H1 (cell line): ENCODE results near the gene KRTAP5-1. TPM values are rescaled to one million over a fixed set of nuclear protein-coding genes. Genes with fewer than 3 reads are reported as not detected.

Source experiments
- CTCF ChIA-PET: fragments of 300-600 bp; sonication (Branson Sonifier 250); formaldehyde crosslinking; loops from one replicate; lab custom pipeline; 2021; ENCODE audit not compliant: partially characterized antibody; lab: Charles Lee
- POLR2A ChIA-PET: fragments of 300-600 bp; sonication (Branson Sonifier 250); formaldehyde crosslinking; loops from one replicate; lab custom pipeline; 2021; ENCODE audit warnings: inconsistent platforms; ENCODE audit not compliant: partially characterized antibody; lab: Charles Lee
- DNase-seq, 2 experiments: peaks; one replicate each; pipeline versions ENCODE4 v3.0.0 to v3.0.0-alpha.2; 2010 to 2022; ENCODE audit warnings: low spot score in 2 of 2, low read depth in 1 of 2, mixed read lengths in 1 of 2
- FAIRE-seq: peaks from 2 replicates; lab custom pipeline; 2011; peaks lifted over from hg19 to GRCh38; lab: Jason Lieb, UNC
- H2AFZ ChIP-seq: 2 replicates; pipeline ENCODE4 v1.8.1; 2012; ENCODE audit warnings: low read length, inconsistent platforms
- H2AK5ac ChIP-seq: 2 replicates; pipeline ENCODE4 v1.6.1; 2013; ENCODE audit warnings: low read depth, low read length
- H2BK120ac ChIP-seq: replicated peaks from 2 replicates; pipeline ENCODE3; 2013; ENCODE audit warnings: low read depth, low read length, inconsistent platforms
- H2BK12ac ChIP-seq: 2 replicates; pipeline ENCODE4 v1.6.1; 2013; ENCODE audit warnings: low read depth, low read length
- H2BK15ac ChIP-seq: 2 replicates; pipeline ENCODE4 v1.6.1; 2013; ENCODE audit warnings: low read length
- H2BK20ac ChIP-seq: 2 replicates; pipeline ENCODE4 v1.6.1; 2013; ENCODE audit warnings: low read length
- H2BK5ac ChIP-seq: 2 replicates; pipeline ENCODE4 v1.6.1; 2013; ENCODE audit warnings: low read depth, low read length
- H3K14ac ChIP-seq: 2 replicates; pipeline ENCODE4 v1.6.1; 2013; ENCODE audit warnings: inconsistent platforms; ENCODE audit not compliant: insufficient read length
- H3K18ac ChIP-seq: 2 replicates; pipeline ENCODE4 v1.6.1; 2013; ENCODE audit warnings: low read length; ENCODE audit errors: extremely low read depth
- H3K23ac ChIP-seq: 2 replicates; pipeline ENCODE4 v1.6.1; 2013; ENCODE audit warnings: inconsistent platforms; ENCODE audit not compliant: insufficient read length
- H3K23me2 ChIP-seq: 2 replicates; pipeline ENCODE4 v1.6.1; 2013; ENCODE audit warnings: low read depth, low read length
- H3K27ac ChIP-seq: 2 replicates; pipeline ENCODE4 v1.6.1; 2011; ENCODE audit warnings: low read depth, low read length, inconsistent platforms
- H3K27me3 ChIP-seq, 4 experiments: replicated peaks in 1 of 4; 1 replicate in 1 of 4; 2 replicates in 3 of 4; pipeline versions ENCODE4 v1.6.1 to v1.8.1; 2011 to 2013; ENCODE audit warnings: low read length in 3 of 4, mild to moderate bottlenecking in 3 of 4, inconsistent platforms in 2 of 4, mixed read lengths in 2 of 4, moderate library complexity in 1 of 4; ENCODE audit not compliant: control insufficient read depth in 3 of 4, insufficient read depth in 3 of 4; ENCODE audit errors: extremely low read depth in 1 of 4
- H3K36me3 ChIP-seq, 4 experiments: 2 replicates each; pipeline versions ENCODE4 v1.6.1 to v1.8.1; 2011 to 2013; ENCODE audit warnings: mild to moderate bottlenecking in 4 of 4, low read length in 3 of 4, moderate library complexity in 2 of 4, control low read depth in 1 of 4, inconsistent platforms in 1 of 4; ENCODE audit not compliant: insufficient read depth in 4 of 4, control insufficient read depth in 2 of 4
- H3K4ac ChIP-seq: replicated peaks from 2 replicates; pipeline ENCODE3; 2013; ENCODE audit warnings: low read length, low read depth, mixed read lengths, inconsistent platforms; ENCODE audit not compliant: insufficient read length
- H3K4me1 ChIP-seq, 4 experiments: replicated peaks in 1 of 4; 1 replicate in 1 of 4; 2 replicates in 3 of 4; pipeline versions ENCODE4 v1.6.1 to v1.8.1; 2011 to 2013; ENCODE audit warnings: low read length in 3 of 4, inconsistent platforms in 2 of 4, mixed read lengths in 1 of 4; ENCODE audit not compliant: insufficient read depth in 4 of 4, control insufficient read depth in 3 of 4
- H3K4me2 ChIP-seq, 2 experiments: 2 replicates each; pipeline versions ENCODE4 v1.6.1 to v1.8.1; 2011 to 2013; ENCODE audit warnings: low read depth in 2 of 2, low read length in 2 of 2, control low read depth in 1 of 2, inconsistent platforms in 1 of 2, mild to moderate bottlenecking in 1 of 2; ENCODE audit not compliant: insufficient read depth in 1 of 2
- H3K4me3 ChIP-seq, 4 experiments: fragments of 200-600, 300-600 bp in 1 of 4; sonication (generic), shearing (Covaris generic), sonication (Bioruptor Twin) in 1 of 4; 2 replicates each; pipeline versions ENCODE4 v1.5.1 to v1.8.1; 2011 to 2016; ENCODE audit warnings: low read length in 4 of 4, low read depth in 3 of 4, control low read depth in 2 of 4, inconsistent platforms in 2 of 4, mild to moderate bottlenecking in 2 of 4, mixed read lengths in 1 of 4, moderate library complexity in 1 of 4; ENCODE audit not compliant: insufficient read depth in 2 of 4; ENCODE audit errors: extremely low read depth in 1 of 4
- H3K56ac ChIP-seq: replicated peaks from 2 replicates; pipeline ENCODE3; 2013; ENCODE audit warnings: low read depth, mild to moderate bottlenecking, mixed read lengths, low read length, inconsistent platforms; ENCODE audit not compliant: insufficient read length
- H3K79me1 ChIP-seq: 2 replicates; pipeline ENCODE4 v1.6.1; 2013; ENCODE audit warnings: low read depth, low read length, control low read depth
- H3K79me2 ChIP-seq, 2 experiments: 2 replicates each; pipeline versions ENCODE4 v1.6.1 to v1.8.1; 2012 to 2013; ENCODE audit warnings: low read length in 2 of 2, mild to moderate bottlenecking in 2 of 2, inconsistent platforms in 1 of 2; ENCODE audit not compliant: insufficient read depth in 2 of 2, control insufficient read depth in 1 of 2
- H3K9ac ChIP-seq, 4 experiments: replicated peaks in 1 of 4; 1 replicate in 1 of 4; 2 replicates in 3 of 4; pipeline versions ENCODE4 v1.6.1 to v1.8.1; 2011 to 2013; ENCODE audit warnings: low read depth in 3 of 4, low read length in 3 of 4, control low read depth in 2 of 4, mild to moderate bottlenecking in 2 of 4, moderate library complexity in 2 of 4, inconsistent platforms in 1 of 4; ENCODE audit errors: extremely low read depth in 1 of 4
- H3K9me3 ChIP-seq, 2 experiments: 2 replicates each; pipeline versions ENCODE4 v1.6.1 to v1.8.1; 2012 to 2013; ENCODE audit warnings: mild to moderate bottlenecking in 2 of 2, moderate library complexity in 2 of 2, control low read depth in 1 of 2, inconsistent platforms in 1 of 2, low read depth in 1 of 2, low read length in 1 of 2, mixed read lengths in 1 of 2; ENCODE audit not compliant: insufficient read depth in 2 of 2
- H4K20me1 ChIP-seq, 2 experiments: replicated peaks in 1 of 2; 2 replicates each; pipeline versions ENCODE3 to v1.8.1; 2011 to 2013; ENCODE audit warnings: inconsistent platforms in 2 of 2, low read length in 2 of 2, mild to moderate bottlenecking in 1 of 2; ENCODE audit not compliant: insufficient read depth in 2 of 2, control insufficient read depth in 1 of 2
- H4K5ac ChIP-seq: 2 replicates; pipeline ENCODE4 v1.6.1; 2013; ENCODE audit warnings: low read length, low read depth, mixed read lengths, inconsistent platforms; ENCODE audit not compliant: insufficient read length
- H4K8ac ChIP-seq: 2 replicates; pipeline ENCODE4 v1.8.0; 2013; ENCODE audit warnings: mild to moderate bottlenecking, moderate library complexity, low read length, inconsistent platforms; ENCODE audit not compliant: insufficient read depth; ENCODE audit errors: extremely low read depth
- H4K91ac ChIP-seq: replicated peaks from 2 replicates; pipeline ENCODE3; 2013; ENCODE audit warnings: low read length, mixed read lengths, inconsistent platforms; ENCODE audit not compliant: insufficient read length
- ASH2L ChIP-seq: fragments of 200-600, 300-600 bp; sonication (generic); IDR thresholded peaks from one replicate; pipeline ENCODE4 v1.7.1; 2017; ENCODE audit warnings: low read length
- CREB1 ChIP-seq: IDR thresholded peaks from 2 replicates; pipeline ENCODE4 v1.6.1; 2012; ENCODE audit warnings: inconsistent platforms
- CTBP2 ChIP-seq: IDR thresholded peaks from 2 replicates; pipeline ENCODE4 v1.7.0; 2011; ENCODE audit warnings: borderline replicate concordance, mild to moderate bottlenecking, moderate library complexity, mixed read lengths, low read length; ENCODE audit not compliant: insufficient read depth, insufficient read length
- JUND ChIP-seq: IDR thresholded peaks from 2 replicates; pipeline ENCODE4 v1.6.1; 2011; ENCODE audit warnings: mild to moderate bottlenecking, improper control_type of control experiment, low read length
- POLR2AphosphoS5 ChIP-seq: IDR thresholded peaks from 2 replicates; pipeline ENCODE4 v1.6.1; 2011; ENCODE audit warnings: low read depth, low read length
- RFX5 ChIP-seq: IDR thresholded peaks from 2 replicates; pipeline ENCODE4 v1.6.1; 2011; ENCODE audit warnings: low read depth, low read length, improper control_type of control experiment, borderline replicate concordance
- SIRT6 ChIP-seq: IDR thresholded peaks from one replicate; pipeline ENCODE4 v1.7.1; 2012; ENCODE audit warnings: low read length, inconsistent platforms
- SP1 ChIP-seq: IDR thresholded peaks from 2 replicates; pipeline ENCODE4 v1.6.1; 2011; ENCODE audit warnings: low read depth, low read length
- TAF1 ChIP-seq: IDR thresholded peaks from 2 replicates; pipeline ENCODE4 v1.6.1; 2011; ENCODE audit warnings: mild to moderate bottlenecking, low read depth, low read length
- WGBS, 2 experiments: shearing (Covaris generic) in 1 of 2; methylation state at CpG; one replicate each; pipeline versions ENCODE4 v1.1.6 to v1.1.7; 2013 to 2015; ENCODE audit warnings: low lambda C conversion rate in 2 of 2, mixed read lengths in 2 of 2, inconsistent platforms in 1 of 2, low coverage in 1 of 2, missing lambda C conversion rate in 1 of 2; ENCODE audit not compliant: insufficient replicate concordance in 2 of 2, insufficient coverage in 1 of 2, insufficient read length in 1 of 2; ENCODE audit errors: extremely low coverage in 1 of 2, missing lambda C conversion rate in 1 of 2; 5-methylcytosine and 5-hydroxymethylcytosine counted together
- polyA plus RNA-seq, 7 experiments: library from polyadenylated mRNA; depleted of rRNA in 3 of 7; stranded (reverse) in 5 of 7; unstranded in 2 of 7; fragments of >200 nt in 5 of 7; fragments of 200-250 nt in 2 of 7; gene quantifications; 1 replicate in 5 of 7; 2 replicates in 1 of 7; 4 replicates in 1 of 7; pipeline versions ENCODE4 v1.2.1 to v1.2.3, GENCODE V29; 2011 to 2013; ENCODE audit warnings: missing spikeins in 2 of 7, mixed read lengths in 2 of 7
- total RNA-seq: library from RNA; stranded (reverse); fragmentation: NEBNext Ultra II Directional; extraction: Animal tissue kit (Norgen Biotek cat#: 25700); gene quantifications from 2 replicates; pipeline ENCODE4 v1.2.1, GENCODE V29; 2021
- TF ChIP-seq, protein P1 (sequence below), 3 experiments: IDR thresholded peaks; 1 replicate in 2 of 3; 2 replicates in 1 of 3; pipeline versions ENCODE4 v1.5.1 to v1.6.1; 2011; ENCODE audit warnings: low read length in 3 of 3, mild to moderate bottlenecking in 3 of 3, inconsistent platforms in 2 of 3, low read depth in 1 of 3, moderate library complexity in 1 of 3; ENCODE audit not compliant: insufficient read depth in 1 of 3; ENCODE audit errors: control extremely low read depth in 1 of 3

KRTAP5-1 gene
- total and polyA plus RNA-seq, 2 of the 8 experiments (the other 6 are each of a cell fraction or from before 2014, with no cell fraction given), result not detected

DNA sequence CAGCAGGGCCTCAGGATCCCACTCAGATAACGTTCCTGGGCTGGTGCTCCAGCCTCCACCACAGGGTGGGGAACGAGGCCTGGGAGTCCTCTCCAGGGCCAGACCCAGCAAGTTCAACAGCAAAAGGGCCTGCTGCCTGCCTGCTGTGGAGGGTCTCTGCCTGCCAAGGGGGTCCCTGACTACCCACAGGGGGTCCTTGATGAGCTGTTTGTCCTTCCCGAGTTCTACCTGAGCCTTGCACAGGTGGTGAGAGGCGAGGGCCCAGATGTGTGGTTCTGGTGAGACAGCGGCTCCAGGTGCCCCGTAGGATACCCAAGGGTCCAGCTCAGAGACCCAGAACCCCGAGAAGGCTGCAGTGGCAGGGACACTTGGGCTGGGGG, 17.4 kb downstream of the KRTAP5-1 start:
- FAIRE-seq (no peak), DNase-seq (no peak)
- ChIA-PET CTCF (interaction anchor here (0.6 to 9.1 kb wide), 9 partner anchors 12 to 993 kb away, joined by 3 to 100 read pairs (median 4); no protein-coding TSS in a partner anchor), POLR2A (interaction anchor here (1.7 to 6.9 kb wide), 2 partner anchors 10 to 14 kb away, joined by 4 to 58 read pairs; no protein-coding TSS in a partner anchor)
- Histone ChIP-seq H3K56ac (no peak overlapping the region), H3K9ac (no peak overlapping the region; a peak in 2 of 7 replicates), H2AFZ (no peak overlapping the region), H4K91ac (peak overlapping the region; percentile 73), H4K8ac (no peak overlapping the region; the same call in 1 of the 2 replicates), H4K20me1 (peaks cover 4 to 22% of the 10 kb centered on the region in 2 experiments), H4K5ac (no peak overlapping the region), H3K18ac (peak overlapping the region; percentile 52; the same call in 1 of the 2 replicates), H3K9me3 (no peaks in the 10 kb centered on the region), H3K4ac (peak overlapping the region; percentile 83), H2BK15ac (no peak overlapping the region), H2BK120ac (peak overlapping the region; percentile 29), H3K79me2 (no peaks in the 10 kb centered on the region), H3K4me2 (peak overlapping the region; percentile 12 to 60; a peak in 3 of 4 replicates), H3K27ac (no peak overlapping the region), H2BK20ac (no peak overlapping the region), H3K14ac (no peak overlapping the region), H2BK5ac (peak overlapping the region; percentile 66; the same call in 1 of the 2 replicates), H2BK12ac (peak overlapping the region; percentile 80; the same call in 1 of the 2 replicates), H3K23ac (no peak overlapping the region), H3K36me3 (no peaks in the 10 kb centered on the region), H3K27me3 (peaks cover 4 to 27% (median 23%) of the 10 kb centered on the region in 4 experiments), H3K79me1 (no peaks in the 10 kb centered on the region), H3K4me1 (peaks cover 0 to 51% (median 38%) of the 10 kb centered on the region in 4 experiments; a peak in 6 of 7 replicates), H3K4me3 (no peak overlapping the region), H3K23me2 (no peaks in the 10 kb centered on the region; the same call in 1 of the 2 replicates), H2AK5ac (0 out of 2 replicates have a peak overlapping the region, but pooled peaks have one; percentile 15)
- TF ChIP-seq SP1 (no peak), ASH2L (no peak), JUND (no peak), SIRT6 (no peak), RFX5 (no peak), POLR2AphosphoS5 (no peak), TAF1 (no peak), CREB1 (no peak), CTBP2 (no peak)
- TF ChIP-seq, protein P1, sequence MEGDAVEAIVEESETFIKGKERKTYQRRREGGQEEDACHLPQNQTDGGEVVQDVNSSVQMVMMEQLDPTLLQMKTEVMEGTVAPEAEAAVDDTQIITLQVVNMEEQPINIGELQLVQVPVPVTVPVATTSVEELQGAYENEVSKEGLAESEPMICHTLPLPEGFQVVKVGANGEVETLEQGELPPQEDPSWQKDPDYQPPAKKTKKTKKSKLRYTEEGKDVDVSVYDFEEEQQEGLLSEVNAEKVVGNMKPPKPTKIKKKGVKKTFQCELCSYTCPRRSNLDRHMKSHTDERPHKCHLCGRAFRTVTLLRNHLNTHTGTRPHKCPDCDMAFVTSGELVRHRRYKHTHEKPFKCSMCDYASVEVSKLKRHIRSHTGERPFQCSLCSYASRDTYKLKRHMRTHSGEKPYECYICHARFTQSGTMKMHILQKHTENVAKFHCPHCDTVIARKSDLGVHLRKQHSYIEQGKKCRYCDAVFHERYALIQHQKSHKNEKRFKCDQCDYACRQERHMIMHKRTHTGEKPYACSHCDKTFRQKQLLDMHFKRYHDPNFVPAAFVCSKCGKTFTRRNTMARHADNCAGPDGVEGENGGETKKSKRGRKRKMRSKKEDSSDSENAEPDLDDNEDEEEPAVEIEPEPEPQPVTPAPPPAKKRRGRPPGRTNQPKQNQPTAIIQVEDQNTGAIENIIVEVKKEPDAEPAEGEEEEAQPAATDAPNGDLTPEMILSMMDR (IDR thresholded peaks at IDR 0.05; ENCODE audit: control extremely low read depth in 1 of 3, insufficient read depth in 1 of 3, low read depth in 1 of 3, low read length in 3 of 3), result no peak
- WGBS, 2 experiments, result 81% methylated on average over 6 of the region's 7 CpGs; no CpG with 5 or more reads in 1 of the 2 experiments
